Glomerular visceral epithelial cell (primary cell): ENCODE measurements around the gene ATP10B.

ENCODE experiments used
- DNase-seq: peaks from one replicate; pipeline ENCODE4 v3.0.0-alpha.2; 2016; ENCODE audit errors: extremely low spot score

ATP10B gene

DNA sequence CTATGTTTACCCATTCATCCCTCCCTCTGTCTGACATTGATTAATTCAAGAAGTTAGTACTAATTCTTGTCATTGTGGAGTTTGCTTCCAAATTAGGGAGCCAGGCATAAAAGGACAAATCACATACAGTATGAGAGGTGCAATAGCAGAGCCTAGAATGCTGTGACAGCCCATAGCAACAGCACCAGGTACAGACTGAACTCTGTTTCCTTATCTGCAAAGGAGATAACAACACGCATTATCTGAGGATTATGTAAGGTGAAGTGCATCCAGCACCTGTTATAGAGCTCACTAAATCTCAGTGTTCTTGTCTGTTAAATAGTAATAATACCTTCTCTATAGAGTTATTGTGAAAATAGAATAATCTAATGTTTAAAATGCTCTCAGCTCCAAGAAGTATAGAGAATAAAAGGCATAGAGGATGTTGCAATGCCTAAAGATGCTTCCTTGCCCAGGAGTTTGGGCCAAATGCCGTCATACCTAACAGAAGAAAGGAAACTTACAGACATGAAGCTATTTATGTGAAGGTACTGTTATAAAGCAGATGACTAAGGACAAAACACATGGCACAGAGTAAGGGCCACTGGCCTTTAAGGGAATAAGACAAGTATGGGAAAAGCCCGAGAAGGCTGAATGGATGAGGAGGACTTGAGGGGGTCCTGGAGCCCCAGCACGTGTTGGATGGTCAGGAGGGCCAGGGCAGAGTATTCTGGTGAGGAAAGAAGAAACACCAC is 214.5 kb downstream of the ATP10B start:
- DNase-seq = no peak

DNA sequence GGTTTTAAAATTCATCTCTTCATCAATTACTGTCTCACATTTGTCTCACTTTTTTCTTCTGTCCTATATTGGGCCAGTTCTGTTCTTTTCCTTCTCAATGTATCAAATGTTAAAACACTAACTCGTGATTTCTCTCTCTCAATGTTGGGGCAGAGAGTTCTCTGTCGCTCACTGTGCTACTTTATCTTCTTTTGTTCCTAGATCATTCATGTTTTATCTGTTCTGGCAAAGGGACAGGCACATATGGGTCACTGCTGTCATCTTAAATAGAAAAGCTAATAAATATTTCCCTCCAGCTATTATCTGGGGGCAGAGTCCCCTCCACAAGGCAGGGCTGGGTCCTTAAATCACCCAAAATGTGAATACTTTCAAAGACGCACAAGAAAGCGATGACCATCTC is 216.3 kb downstream of the ATP10B start:
- no peak for DNase-seq

DNA sequence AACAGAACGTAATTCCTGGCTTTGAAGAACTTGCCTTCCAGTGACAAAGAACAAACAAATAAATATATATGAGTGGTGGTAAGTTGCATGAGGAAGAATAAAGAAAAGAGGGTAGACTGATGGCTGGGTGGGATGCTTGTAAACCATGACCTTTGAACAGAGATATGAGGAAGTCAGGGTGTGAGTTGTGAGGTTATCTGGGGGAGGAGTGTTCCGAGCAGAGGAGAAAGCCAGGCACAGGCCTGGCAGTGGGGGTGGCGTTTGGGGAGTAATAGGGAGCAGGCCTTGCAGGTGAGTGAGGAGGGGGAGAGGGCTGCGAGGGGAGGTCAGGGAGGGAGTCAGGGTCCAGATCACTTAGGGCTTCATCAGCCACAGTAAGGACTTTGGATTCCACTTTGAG is 217.0 kb downstream of the ATP10B start:
- DNase-seq = no peak

DNA sequence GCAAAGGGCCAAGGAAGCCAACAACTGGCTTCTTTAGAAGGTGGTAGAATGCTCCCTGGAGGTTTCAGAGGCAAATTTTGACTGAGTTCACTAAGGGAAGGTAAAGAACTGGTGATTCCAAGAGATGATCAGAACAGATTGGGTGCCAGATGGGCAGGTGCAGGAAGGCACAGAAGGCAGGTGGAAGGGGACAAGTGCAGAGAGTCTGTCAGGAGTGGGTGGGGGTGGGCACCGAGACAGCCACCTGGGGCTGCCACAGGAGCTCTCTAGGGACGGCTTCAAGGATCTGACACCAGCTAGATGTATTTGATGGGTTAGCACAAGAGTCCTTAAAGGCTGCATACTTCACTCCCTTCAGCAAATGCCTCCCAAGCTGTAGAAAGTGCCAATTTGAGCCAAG is 223.0 kb downstream of the ATP10B start:
- DNase-seq = no peak

DNA sequence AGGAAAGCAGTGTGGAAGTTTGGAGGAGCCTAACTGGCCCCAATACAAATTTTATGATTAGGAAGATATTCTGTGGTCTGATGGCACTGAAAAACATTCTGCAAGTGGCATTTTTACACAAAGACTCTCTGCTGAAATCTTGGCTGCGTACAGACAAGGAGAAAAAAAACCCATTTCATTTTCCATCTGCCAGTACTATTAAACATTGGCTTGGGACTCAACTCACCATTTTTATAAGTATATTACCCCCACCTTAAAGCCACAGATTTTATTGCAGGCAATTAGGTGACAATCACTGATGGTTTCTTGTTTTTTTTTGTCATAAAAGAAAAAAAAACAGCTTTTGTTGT is 223.4 kb downstream of the ATP10B start:
- DNase-seq = no peak

DNA sequence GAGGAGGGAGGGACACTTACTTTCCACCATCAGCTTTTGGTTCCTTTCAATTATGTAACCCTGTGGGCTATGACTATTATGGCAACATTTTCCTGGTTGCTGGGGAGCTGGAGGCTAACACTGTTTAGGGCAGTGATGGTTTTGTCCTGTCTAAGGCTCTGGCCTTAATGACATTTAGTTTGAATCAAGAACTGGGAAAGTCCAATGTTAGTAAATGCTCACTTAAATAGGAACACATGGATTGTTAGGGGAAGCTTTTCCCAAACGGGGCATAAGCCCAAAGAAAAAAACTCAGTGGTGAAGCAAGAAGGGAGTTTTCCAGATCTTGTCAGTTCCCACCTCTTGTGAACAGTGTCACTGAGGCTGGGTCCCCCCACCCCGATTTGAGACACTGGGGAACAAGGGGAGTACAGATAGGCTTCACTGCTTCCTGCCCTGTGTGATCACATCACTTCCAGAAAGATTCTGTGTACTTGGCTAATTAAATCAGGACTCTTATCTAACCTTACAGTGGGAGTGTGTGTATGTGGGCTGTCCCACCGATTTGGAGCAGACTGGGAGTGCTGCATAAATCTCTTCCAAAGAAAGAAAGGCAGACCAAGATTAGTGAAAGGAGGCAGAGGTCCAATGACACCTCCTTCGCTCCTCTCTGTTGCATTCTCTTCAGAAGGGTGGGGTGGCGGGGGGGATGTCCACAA is 223.9 kb downstream of the ATP10B start:
- DNase-seq = no peak

DNA sequence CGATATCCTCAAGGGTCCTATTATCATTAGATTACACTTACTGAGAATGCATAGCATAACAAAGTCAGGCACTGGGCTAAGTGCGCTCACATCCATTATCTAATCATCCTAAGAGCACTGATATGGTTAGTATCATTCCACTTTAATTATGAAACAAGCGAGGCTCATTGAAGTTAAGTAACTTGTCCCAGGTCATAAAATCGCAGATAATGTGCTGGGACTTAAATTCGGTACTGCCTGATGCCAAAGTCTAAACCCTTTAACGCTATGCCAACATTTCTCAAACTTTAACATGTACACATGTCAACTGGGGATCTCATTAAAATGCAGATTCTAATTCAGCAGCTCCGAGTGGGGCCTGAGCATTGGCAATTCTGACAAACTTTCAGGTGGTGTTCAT is 225.7 kb downstream of the ATP10B start:
- no peak for DNase-seq

DNA sequence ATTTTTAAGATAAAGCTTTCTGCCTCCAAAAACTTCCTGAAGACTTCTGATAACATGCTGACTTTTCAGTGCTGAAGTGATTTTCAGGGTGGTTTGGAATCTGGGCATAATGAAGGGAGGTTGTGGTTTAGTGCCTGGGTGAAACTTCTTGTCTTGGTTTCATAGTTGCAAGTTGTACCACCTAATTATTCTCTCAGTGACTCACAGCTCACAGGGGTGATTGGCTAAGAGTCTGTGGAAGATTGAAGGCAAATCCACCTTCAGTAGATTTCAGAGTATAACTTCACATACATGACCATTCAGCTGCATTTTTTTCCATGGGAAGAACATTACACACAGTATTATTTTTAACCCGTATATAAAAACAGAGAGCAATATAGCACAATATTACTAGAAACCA is 230.5 kb downstream of the ATP10B start:
- no peak for DNase-seq

DNA sequence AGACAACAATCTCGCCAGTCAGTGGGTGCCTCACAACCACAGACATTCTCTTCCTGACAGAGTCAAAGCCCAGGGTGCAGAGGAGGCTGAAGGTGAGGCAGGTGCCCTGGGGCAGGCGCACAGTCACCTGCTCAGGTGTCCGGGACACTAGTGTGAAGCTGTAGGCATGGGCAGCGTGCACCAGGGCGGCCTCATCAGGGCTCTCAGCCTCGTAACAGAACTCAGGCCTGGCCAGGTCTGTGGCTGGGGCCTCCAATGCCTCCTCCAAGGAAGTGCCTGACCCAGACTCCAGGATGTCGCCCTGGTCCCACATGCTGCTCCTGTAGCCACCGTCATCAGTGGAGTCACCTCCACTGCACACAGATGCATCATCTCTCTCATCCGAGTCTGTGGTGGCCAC is 231.6 kb downstream of the ATP10B start:
- DNase-seq = no peak

DNA sequence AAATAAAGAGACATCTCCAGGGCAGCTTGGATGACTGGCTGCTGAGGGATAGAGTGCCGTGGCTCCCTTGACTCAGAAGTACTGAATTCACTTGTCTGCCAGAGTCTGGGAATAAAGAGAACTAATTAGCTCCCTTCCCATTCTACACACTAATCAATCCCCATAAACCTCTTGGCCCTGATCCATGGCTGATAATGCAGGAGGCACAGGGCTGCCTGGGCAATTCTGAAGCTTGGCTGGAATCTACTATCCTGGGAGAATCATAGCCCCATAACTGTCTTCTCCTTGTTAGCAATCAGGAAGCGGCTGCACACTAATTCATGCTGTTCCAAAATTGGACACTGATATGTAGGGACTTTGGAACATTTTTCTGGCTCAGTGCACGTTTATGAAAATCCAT is 232.6 kb downstream of the ATP10B start:
- no peak for DNase-seq

DNA sequence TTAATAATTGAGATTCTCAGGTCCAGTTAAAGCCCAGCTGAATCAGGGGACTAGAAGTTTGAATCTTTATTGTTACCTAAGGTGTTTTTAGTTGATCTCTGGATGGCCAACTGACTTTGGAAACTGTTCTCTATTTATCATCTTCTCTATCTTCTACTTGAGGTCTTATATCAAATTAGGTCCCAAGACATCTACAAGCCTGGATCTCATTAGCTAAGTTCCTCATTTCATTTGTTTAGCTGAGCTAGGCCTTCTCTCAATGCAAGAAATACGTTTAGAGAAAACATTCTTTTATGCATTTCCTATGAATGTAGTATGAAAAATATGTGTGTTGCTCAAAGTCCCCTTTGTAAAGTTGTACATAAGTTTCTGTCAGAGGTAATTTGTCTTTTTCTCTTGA is 233.7 kb downstream of the ATP10B start:
- DNase-seq = no peak

DNA sequence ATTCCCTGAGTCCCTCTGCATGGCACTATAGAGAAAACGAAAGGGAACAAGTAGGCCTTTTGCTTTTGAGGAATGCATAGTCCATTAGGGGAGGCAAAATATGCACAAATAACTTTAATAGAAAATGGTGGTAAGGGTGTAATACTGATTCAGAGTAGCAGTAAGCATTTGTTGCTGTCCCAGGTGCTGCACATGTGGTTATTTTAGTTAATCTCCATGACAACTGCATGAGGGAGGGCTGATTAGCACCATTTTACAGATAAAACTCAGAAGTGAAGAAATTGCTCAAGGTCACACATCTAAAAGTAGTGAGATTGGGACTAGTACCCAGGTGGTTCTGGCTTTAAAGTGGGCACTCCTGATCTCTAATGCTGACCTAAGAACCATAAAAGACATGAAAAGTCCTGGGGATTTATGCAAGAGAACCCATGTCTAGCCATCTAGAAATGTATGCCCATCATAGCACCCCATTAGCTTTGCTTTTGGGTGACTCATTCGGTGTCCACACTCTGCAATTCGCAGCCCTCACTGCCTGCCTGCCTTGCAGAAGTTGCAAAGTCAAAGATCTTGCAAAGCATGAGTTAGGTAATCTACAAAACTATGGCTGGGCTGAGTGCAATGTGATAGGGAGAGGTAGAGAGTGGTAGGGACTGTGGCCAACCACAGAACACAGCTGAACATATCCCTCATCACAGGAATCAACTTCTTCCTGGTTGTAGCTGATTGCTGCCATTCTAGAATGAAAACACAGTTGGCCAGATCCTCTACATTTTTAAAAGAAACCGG is 235.1 kb downstream of the ATP10B start:
- no peak for DNase-seq

DNA sequence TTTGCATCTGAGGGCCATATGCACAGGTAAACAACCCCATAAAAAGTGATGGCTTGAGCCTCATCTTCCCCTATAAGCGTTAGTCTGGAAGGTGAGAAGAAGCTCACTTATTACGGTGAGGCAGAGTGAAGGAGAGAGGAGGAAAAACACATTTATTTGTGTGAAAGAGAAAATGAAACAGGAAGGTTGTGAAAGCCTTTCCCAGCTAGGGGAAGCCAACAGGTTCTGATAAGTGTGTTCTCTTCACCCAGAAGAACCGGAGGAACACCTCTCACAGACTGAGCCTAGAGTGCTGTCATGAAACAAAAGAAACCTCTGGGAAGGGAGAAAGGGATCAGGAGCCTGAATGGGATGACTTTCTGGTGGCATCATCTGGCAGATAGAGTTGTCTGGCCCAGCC is 237.9 kb downstream of the ATP10B start:
- DNase-seq = no peak

DNA sequence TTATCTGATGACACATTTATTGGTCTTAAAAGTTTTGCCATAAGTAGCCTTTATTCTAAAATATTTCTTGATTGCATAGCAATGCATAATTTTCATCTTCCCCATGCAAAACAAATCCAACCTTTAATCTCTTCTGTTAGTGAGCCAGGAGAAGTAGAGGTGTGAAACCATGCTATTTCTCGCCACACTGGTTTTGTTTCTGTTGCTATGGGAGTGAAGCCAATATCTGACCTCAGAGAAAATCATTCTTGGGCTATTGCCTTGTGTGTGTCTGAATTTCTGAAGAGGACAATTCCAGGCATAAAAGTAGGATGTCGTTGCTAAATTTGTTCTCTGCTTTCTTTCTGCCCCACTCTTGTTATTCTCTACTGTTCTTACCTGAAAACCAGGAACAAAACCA is 246.7 kb downstream of the ATP10B start:
- no peak for DNase-seq

DNA sequence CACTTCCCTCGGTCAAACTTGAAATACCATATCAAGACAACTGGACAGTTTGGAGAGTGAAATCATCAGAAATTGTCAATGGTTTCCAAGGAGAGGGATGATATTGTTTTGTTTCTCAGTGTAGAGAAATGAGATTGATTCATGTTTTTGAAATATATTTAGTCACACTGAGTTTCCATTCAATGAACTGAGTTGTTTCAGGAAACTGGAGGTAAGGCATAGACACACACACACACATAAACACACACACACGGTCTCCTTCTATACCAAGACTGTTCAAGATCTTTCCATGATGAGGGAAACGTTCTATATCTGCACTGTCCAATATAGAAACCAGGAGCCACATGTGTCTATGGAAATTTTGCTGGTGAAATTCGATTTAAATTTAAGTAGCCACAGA is 247.5 kb downstream of the ATP10B start:
- DNase-seq = no peak

DNA sequence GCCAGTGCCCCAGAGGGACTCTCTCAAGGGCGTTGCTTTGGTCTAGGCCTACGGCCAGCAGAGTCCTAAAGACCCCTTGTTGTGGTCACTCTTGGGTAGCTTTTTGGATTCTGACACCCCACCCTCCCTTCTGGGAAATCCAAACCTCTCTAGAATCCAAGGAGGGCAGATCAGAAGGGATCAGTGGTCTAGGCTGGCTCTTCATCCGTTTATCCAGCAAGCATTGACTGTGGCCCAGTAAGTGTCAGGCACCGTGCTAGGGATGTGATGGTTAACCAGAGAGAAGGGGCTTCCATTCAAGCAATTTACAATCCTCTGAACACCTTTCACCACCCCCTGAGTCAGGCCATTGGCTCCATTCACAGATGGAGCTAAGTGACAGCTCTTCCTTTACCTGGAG is 249.3 kb downstream of the ATP10B start:
- DNase-seq = no peak

DNA sequence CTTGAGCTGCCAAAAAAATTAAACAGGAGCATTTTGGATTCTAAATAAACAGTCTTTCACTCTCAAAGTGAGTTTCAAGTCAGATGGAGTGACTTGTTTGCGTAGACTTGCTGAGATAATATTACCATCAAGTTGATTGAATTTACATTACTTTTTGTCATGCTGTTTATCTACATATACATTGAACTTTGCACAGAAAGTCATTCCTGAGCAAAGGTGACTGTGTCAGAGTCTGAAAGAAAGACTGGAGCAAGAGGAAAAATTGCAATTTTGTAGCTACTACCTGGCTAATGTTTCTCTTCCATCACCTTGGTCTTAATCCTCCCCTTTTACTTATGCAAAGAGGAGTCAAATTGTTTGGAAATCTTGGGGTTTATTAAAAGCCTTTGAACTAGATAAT is 251.0 kb downstream of the ATP10B start:
- no peak for DNase-seq

DNA sequence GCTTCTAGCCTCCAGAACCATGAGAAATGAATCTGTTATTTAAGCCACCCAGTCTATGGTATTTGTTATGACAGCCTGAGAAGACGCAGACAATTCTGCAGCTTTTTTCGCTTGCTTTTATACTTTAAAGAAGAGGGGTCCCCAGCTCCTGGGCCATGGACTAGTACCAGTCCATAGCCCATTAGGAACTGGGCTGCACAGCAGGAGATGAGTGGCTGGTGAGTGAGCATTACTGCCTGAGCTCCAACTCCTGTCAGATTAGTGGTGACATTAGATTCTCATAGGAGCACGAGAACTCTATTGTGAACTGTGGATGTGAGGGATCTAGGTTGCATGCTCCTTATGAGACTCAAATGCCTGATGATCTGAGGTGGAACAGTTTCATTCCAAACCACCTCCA is 278.7 kb downstream of the ATP10B start:
- no peak for DNase-seq

DNA sequence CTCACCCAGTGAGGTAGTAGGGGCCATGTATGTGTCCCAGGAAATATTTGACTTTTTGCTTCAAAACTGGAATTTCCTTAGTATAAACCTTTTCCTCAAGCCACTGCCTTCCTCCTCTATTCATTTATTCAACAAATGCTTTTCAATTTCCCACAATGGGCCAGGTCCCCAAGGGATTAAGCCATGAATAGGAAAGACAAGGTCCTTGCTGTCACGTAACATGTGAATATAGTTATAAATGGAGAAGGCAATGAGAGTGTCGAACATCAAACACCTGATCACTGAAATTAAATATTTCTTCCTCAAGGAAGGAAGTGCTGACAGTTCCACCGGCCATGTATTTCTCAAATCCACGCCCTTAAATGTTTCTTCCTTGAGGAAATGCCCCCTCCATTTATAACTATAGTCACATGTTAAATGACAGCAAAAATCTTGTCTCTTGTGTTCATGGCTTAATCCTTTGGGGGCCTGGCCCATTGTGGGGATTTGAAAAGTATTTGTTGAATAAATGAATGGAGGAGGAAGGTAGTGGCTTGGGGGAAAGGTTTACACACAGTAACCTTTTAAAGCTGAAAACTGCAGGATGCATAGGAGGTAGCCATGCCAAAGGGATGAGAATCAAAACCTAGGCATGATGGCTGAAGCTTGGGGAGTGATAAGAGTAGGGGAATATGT is 284.8 kb downstream of the ATP10B start:
- DNase-seq = no peak

DNA sequence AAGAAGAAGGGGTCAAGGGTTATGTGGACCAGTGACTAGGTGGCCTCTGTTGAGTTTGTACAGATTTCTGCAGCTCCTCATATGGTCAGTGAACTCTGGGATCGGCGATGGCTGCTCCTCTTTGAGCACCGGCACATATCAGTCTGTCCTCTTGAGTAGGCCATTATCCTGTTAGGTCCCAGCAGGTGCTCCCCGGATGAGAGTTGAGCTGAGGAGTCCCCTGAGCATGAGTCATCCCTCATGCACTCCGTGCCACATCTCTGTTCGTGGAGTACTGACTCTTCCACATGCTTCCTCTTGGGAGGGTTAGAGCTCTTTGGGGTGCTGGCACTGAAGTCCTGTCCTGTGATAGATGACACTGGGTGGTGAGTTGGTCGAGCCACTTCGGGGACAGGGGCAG is 286.6 kb downstream of the ATP10B start:
- no peak for DNase-seq

DNA sequence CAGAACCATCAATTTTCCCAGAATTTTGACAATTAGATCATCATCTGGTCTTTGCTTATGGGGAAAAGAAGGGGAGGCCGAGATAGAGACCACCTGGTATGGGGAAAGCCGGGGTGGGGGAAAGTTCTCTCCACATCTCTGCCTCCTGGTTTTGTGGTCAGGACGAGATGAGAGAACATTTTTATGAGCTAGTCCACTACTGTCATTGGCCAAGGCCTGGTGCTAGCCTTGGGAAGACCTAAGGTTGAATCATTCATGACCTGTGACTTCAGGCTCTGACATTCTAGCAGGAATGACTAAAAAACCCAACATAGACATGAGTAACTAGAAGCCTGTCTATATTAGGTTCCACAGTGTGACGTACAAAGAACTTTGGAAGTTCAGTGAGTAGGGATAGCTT is 295.2 kb downstream of the ATP10B start:
- DNase-seq = peak; percentile 44

DNA sequence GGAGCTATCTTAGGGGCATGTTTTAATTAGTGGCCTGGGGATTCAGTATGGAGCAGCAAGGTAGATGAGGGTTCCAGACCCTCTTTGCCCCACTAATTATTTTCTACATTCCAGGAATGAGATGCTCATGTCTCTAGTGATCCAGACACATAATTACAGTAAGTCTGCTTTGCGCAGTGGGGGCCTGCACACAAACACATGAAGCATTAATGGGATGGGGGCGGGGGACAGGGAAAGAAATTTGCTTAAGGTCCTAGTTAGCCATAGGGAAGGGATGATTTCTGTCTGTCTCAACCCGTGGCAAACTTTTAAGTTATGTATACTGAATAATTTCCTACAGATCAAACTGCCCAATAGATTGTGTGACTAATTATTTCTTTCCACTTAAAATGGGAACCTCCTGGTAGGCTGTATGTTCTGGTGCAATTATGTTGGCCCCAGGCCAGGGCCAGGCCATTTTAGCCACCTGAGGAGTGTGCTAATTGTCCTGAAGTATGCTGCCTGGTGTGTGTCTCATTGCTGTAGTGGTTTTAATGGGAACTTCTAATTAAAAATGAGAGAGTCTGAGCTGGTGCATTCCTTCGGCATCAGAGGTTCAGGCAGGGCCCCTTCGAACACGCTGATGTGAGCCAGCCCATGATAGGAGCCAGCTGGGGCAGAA is 295.9 kb downstream of the ATP10B start:
- DNase-seq = no peak
